Measurements from ENCODE around the gene LIMK2. TPM values are rescaled to one million over a fixed set of nuclear protein-coding genes. Genes with fewer than 3 reads are reported as not detected.
A peak's percentile ranks its signal among the peaks of the same experiment; 100 is the strongest.

The LIMK2 gene
- total and polyA plus RNA-seq, 4 experiments from 2014 or later = 12.3 to 33.2 (median 29.5) TPM

- H3K4me1 Mint-ChIP-seq = peaks cover 7 to 12% (median 11%) of the 10 kb centered on the region in 4 donors
- H3K27me3 ChIP-seq (ENCODE audit: insufficient read depth, low read length) = no peaks in the 10 kb centered on the region
- no peaks in the 10 kb centered on the region for H3K9me3 ChIP-seq (ENCODE audit: control insufficient read depth in 1 of 2, low read length in 2 of 2)
- H3K4me3 Mint-ChIP-seq = no peak overlapping the region
- H3K4me1 ChIP-seq (ENCODE audit: insufficient read depth, low read length) = peaks cover 2% of the 10 kb centered on the region
- peaks cover 12 to 23% of the 10 kb centered on the region in 2 donors for H3K36me3 Mint-ChIP-seq
- no peaks in the 10 kb centered on the region for H3K27me3 Mint-ChIP-seq
- ChIA-PET CTCF (ENCODE audit: partially characterized antibody) (interaction anchor here (1.0 to 7.4 kb wide), 4 partner anchors 9 to 595 kb away, joined by 3 to 71 read pairs (median 3); no protein-coding TSS in a partner anchor), POLR2A (ENCODE audit: partially characterized antibody) (interaction anchor here (0.8 to 3.3 kb wide), 3 partner anchors 25 to 37 kb away, joined by 3 to 10 read pairs (median 8); no protein-coding TSS in a partner anchor)
- no peak overlapping the region for H3K27ac Mint-ChIP-seq
- H3K4me3 ChIP-seq (ENCODE audit: low read length in 2 of 2) = no peak overlapping the region
- no peaks in the 10 kb centered on the region for H3K9me3 Mint-ChIP-seq
- H3K27ac ChIP-seq (ENCODE audit: low read depth, low read length) = no peak overlapping the region
- intact Hi-C loops (cut with micrococcal nuclease) = no loop called here
- peaks cover 6% of the 10 kb centered on the region for H3K36me3 ChIP-seq (ENCODE audit: insufficient read depth, low read length)
- DNase-seq = no peak
Measured at GRCh38 chr22:31253949-31254348, 41.9 kb downstream of the LIMK2 start.

- H3K36me3 ChIP-seq (ENCODE audit: insufficient read depth, low read length) = peaks cover 36% of the 10 kb centered on the region
- no peak overlapping the region for H3K4me3 Mint-ChIP-seq
- H3K4me1 ChIP-seq (ENCODE audit: insufficient read depth, low read length) = no peaks in the 10 kb centered on the region
- POLR2A ChIA-PET (ENCODE audit: partially characterized antibody) = no interaction called here
- H3K27ac ChIP-seq (ENCODE audit: low read depth, low read length) = no peak overlapping the region
- no peak for DNase-seq
- no peak overlapping the region for H3K4me3 ChIP-seq (ENCODE audit: low read length in 2 of 2)
- no peaks in the 10 kb centered on the region for H3K27me3 Mint-ChIP-seq
- intact Hi-C loops (cut with micrococcal nuclease) = no loop called here
- H3K27ac Mint-ChIP-seq = peak overlapping the region in 5 of 7 donors; percentile 4 to 37 (median 31)
- CTCF ChIA-PET (ENCODE audit: partially characterized antibody) = interaction anchor here (1.2 to 7.4 kb wide), 2 partner anchors 11 to 49 kb away, joined by 3 to 71 read pairs; no protein-coding TSS in a partner anchor
- H3K27me3 ChIP-seq (ENCODE audit: insufficient read depth, low read length) = no peaks in the 10 kb centered on the region
- peaks cover 4 to 11% (median 8%) of the 10 kb centered on the region in 4 donors for H3K4me1 Mint-ChIP-seq
- H3K36me3 Mint-ChIP-seq = peaks cover 45 to 58% of the 10 kb centered on the region in 2 donors
- no peaks in the 10 kb centered on the region for H3K9me3 ChIP-seq (ENCODE audit: control insufficient read depth in 1 of 2, low read length in 2 of 2)
- H3K9me3 Mint-ChIP-seq = no peaks in the 10 kb centered on the region
Measured at GRCh38 chr22:31259798-31260473, 47.8 kb downstream of the LIMK2 start.

- H3K27me3 Mint-ChIP-seq = no peaks in the 10 kb centered on the region
- H3K36me3 ChIP-seq (ENCODE audit: insufficient read depth, low read length) = peaks cover 36% of the 10 kb centered on the region
- POLR2A ChIA-PET (ENCODE audit: partially characterized antibody) = no interaction called here
- no peaks in the 10 kb centered on the region for H3K4me1 ChIP-seq (ENCODE audit: insufficient read depth, low read length)
- H3K4me3 Mint-ChIP-seq = no peak overlapping the region
- H3K4me1 Mint-ChIP-seq = peaks cover 2 to 11% (median 6%) of the 10 kb centered on the region in 4 donors
- H3K36me3 Mint-ChIP-seq = peaks cover 42 to 60% of the 10 kb centered on the region in 2 donors
- DNase-seq = no peak
- CTCF ChIA-PET (ENCODE audit: partially characterized antibody) = interaction anchor here (1.2 kb wide), 1 partner anchor 49 kb away, joined by 3 read pairs; no protein-coding TSS in a partner anchor
- no peaks in the 10 kb centered on the region for H3K9me3 Mint-ChIP-seq
- H3K9me3 ChIP-seq (ENCODE audit: control insufficient read depth in 1 of 2, low read length in 2 of 2) = no peaks in the 10 kb centered on the region
- H3K27me3 ChIP-seq (ENCODE audit: insufficient read depth, low read length) = no peaks in the 10 kb centered on the region
- H3K27ac Mint-ChIP-seq = peak overlapping the region in 6 of 7 donors; percentile 2 to 59 (median 30)
- intact Hi-C loops (cut with micrococcal nuclease) = no loop called here
- no peak overlapping the region for H3K27ac ChIP-seq (ENCODE audit: low read depth, low read length)
- H3K4me3 ChIP-seq (ENCODE audit: low read length in 2 of 2) = no peak overlapping the region
Measured at GRCh38 chr22:31260474-31260856, 48.4 kb downstream of the LIMK2 start.

GRCh38 chr22:31262312-31263133 is 50.4 kb downstream of the LIMK2 start:
- Mint-ChIP-seq H3K9me3 (no peaks in the 10 kb centered on the region), H3K4me1 (peaks cover 0 to 10% (median 6%) of the 10 kb centered on the region in 4 donors), H3K27me3 (no peaks in the 10 kb centered on the region), H3K27ac (peak overlapping the region in 3 of 7 donors; percentile 32 to 65 (median 41)), H3K36me3 (peaks cover 55 to 73% of the 10 kb centered on the region in 2 donors), H3K4me3 (no peak overlapping the region)
- ChIA-PET CTCF (ENCODE audit: partially characterized antibody) (interaction anchor here (1.0 to 1.6 kb wide), 5 partner anchors 9 to 51 kb away, joined by 3 to 13 read pairs (median 5); no protein-coding TSS in a partner anchor), POLR2A (ENCODE audit: partially characterized antibody) (interaction anchor here (0.6 to 2.6 kb wide), 5 partner anchors 10 to 30 kb away, joined by 3 to 5 read pairs (median 3); no protein-coding TSS in a partner anchor)
- Histone ChIP-seq H3K4me1 (ENCODE audit: insufficient read depth, low read length) (no peaks in the 10 kb centered on the region), H3K27me3 (ENCODE audit: insufficient read depth, low read length) (no peaks in the 10 kb centered on the region), H3K36me3 (ENCODE audit: insufficient read depth, low read length) (peaks cover 53% of the 10 kb centered on the region), H3K4me3 (ENCODE audit: low read length in 2 of 2) (no peak overlapping the region), H3K9me3 (ENCODE audit: control insufficient read depth in 1 of 2, low read length in 2 of 2) (no peaks in the 10 kb centered on the region), H3K27ac (ENCODE audit: low read depth, low read length) (no peak overlapping the region)
- intact Hi-C loops (cut with micrococcal nuclease) = no loop called here
- DNase-seq = no peak

- DNase-seq = no peak
- Histone ChIP-seq H3K4me3 (ENCODE audit: low read length in 2 of 2) (no peak overlapping the region), H3K27ac (ENCODE audit: low read depth, low read length) (no peak overlapping the region), H3K36me3 (ENCODE audit: insufficient read depth, low read length) (peaks cover 54% of the 10 kb centered on the region), H3K9me3 (ENCODE audit: control insufficient read depth in 1 of 2, low read length in 2 of 2) (no peaks in the 10 kb centered on the region), H3K4me1 (ENCODE audit: insufficient read depth, low read length) (no peaks in the 10 kb centered on the region), H3K27me3 (ENCODE audit: insufficient read depth, low read length) (no peaks in the 10 kb centered on the region)
- no peaks in the 10 kb centered on the region for H3K9me3 Mint-ChIP-seq
- H3K4me1 Mint-ChIP-seq = peaks cover 4 to 10% (median 6%) of the 10 kb centered on the region in 4 donors
- peaks cover 57 to 74% of the 10 kb centered on the region in 2 donors for H3K36me3 Mint-ChIP-seq
- POLR2A ChIA-PET (ENCODE audit: partially characterized antibody) = interaction anchor here (2.6 kb wide), 1 partner anchor 12 kb away, joined by 5 read pairs; no protein-coding TSS in a partner anchor
- no peaks in the 10 kb centered on the region for H3K27me3 Mint-ChIP-seq
- H3K27ac Mint-ChIP-seq = peak overlapping the region in 2 of 7 donors; percentile 79 to 92
- CTCF ChIA-PET (ENCODE audit: partially characterized antibody) = interaction anchor here (1.6 kb wide), 1 partner anchor 9 kb away, joined by 13 read pairs; no protein-coding TSS in a partner anchor
- H3K4me3 Mint-ChIP-seq = no peak overlapping the region
- intact Hi-C loops (cut with micrococcal nuclease) = no loop called here
Measured at GRCh38 chr22:31263896-31264640, 52.0 kb downstream of the LIMK2 start.

- intact Hi-C loops (cut with micrococcal nuclease) = no loop called here
- no peaks in the 10 kb centered on the region for H3K9me3 ChIP-seq (ENCODE audit: control insufficient read depth in 1 of 2, low read length in 2 of 2)
- Mint-ChIP-seq H3K27me3 (no peaks in the 10 kb centered on the region), H3K9me3 (no peaks in the 10 kb centered on the region), H3K27ac (peak overlapping the region in 6 of 7 donors; percentile 54 to 87 (median 73)), H3K36me3 (peaks cover 31 to 62% of the 10 kb centered on the region in 2 donors), H3K4me3 (no peak overlapping the region), H3K4me1 (peaks cover 26 to 46% (median 33%) of the 10 kb centered on the region in 4 donors)
- no peak overlapping the region for H3K4me3 ChIP-seq (ENCODE audit: low read length in 2 of 2)
- no peaks in the 10 kb centered on the region for H3K27me3 ChIP-seq (ENCODE audit: insufficient read depth, low read length)
- CTCF ChIA-PET (ENCODE audit: partially characterized antibody) = interaction anchor here (7.8 to 12.3 kb wide), 3 partner anchors 12 to 44 kb away, joined by 71 to 140 read pairs (median 114); partner anchors contain the start of gene PIK3IP1
- H3K36me3 ChIP-seq (ENCODE audit: insufficient read depth, low read length) = peaks cover 27% of the 10 kb centered on the region
- peaks cover 23% of the 10 kb centered on the region for H3K4me1 ChIP-seq (ENCODE audit: insufficient read depth, low read length)
- DNase-seq = no peak
- H3K27ac ChIP-seq (ENCODE audit: low read depth, low read length) = no peak overlapping the region
- POLR2A ChIA-PET (ENCODE audit: partially characterized antibody) = interaction anchor here (0.6 to 6.2 kb wide), 3 partner anchors 10 to 672 kb away, joined by 3 to 39 read pairs (median 3); partner anchors contain the start of gene SELENOM
Measured at GRCh38 chr22:31268281-31268680, 56.2 kb downstream of the LIMK2 start.

Measured in CD4-positive, alpha-beta memory T cell (primary cell).